ENCODE results near the gene ALOX15B. TPM values are rescaled to one million over a fixed set of nuclear protein-coding genes. Genes with fewer than 3 reads are reported as not detected.

ALOX15B gene
- total and polyA plus RNA-seq, 2 donors from 2014 or later: 0.15 to 8.0 TPM

DNA sequence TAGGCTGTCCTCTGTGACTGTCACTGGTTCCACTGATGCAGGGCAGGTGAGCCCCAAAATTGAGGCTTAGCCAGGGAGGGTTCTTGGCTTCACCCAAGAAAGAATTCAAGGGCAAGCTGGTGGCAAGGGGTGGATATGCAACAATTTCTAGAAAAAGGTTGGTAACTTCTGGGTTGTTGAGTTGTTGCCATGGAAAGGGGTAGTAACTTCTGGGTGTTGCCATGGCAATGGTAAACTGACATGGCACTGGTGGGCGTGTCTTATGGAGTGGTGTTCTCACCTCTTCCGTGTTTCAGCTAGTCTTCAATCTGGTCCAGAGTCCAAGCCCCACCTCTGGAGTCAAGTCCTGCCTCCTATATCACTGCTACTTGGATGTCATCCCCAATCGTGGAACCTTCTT is 45.9 kb upstream of the ALOX15B start:
- peaks cover 0 to 3% (median 0%) of the 10 kb centered on the region in 3 donors for H3K4me1 ChIP-seq (ENCODE audit: control insufficient read depth in 2 of 3, insufficient read depth in 2 of 3, low read depth in 1 of 3, low read length in 3 of 3)
- DNase-seq: peak in 1 of 5 donors; percentile 10
- H3K36me3 ChIP-seq (ENCODE audit: control insufficient read depth in 2 of 3, insufficient read depth in 3 of 3, low read length in 3 of 3): no peaks in the 10 kb centered on the region
- H3K27ac ChIP-seq (ENCODE audit: low read depth in 2 of 2, low read length in 2 of 2): no peak overlapping the region
- TF ChIP-seq, protein P1, sequence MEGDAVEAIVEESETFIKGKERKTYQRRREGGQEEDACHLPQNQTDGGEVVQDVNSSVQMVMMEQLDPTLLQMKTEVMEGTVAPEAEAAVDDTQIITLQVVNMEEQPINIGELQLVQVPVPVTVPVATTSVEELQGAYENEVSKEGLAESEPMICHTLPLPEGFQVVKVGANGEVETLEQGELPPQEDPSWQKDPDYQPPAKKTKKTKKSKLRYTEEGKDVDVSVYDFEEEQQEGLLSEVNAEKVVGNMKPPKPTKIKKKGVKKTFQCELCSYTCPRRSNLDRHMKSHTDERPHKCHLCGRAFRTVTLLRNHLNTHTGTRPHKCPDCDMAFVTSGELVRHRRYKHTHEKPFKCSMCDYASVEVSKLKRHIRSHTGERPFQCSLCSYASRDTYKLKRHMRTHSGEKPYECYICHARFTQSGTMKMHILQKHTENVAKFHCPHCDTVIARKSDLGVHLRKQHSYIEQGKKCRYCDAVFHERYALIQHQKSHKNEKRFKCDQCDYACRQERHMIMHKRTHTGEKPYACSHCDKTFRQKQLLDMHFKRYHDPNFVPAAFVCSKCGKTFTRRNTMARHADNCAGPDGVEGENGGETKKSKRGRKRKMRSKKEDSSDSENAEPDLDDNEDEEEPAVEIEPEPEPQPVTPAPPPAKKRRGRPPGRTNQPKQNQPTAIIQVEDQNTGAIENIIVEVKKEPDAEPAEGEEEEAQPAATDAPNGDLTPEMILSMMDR (IDR thresholded peaks at IDR 0.05; ENCODE audit: borderline replicate concordance, extremely low read depth, insufficient read depth): no peak
- intact Hi-C loops (cut with DNase I): no loop called here
- H3K27me3 ChIP-seq (ENCODE audit: control insufficient read depth, insufficient read depth, low read length): no peaks in the 10 kb centered on the region
- no peak overlapping the region for H3K4me3 ChIP-seq (ENCODE audit: low read length in 3 of 3)
- FAIRE-seq: no peak
- H3K9ac ChIP-seq (ENCODE audit: low read length in 3 of 3): no peak overlapping the region
- H3K9me3 ChIP-seq (ENCODE audit: control insufficient read depth in 2 of 3, insufficient read depth in 1 of 3, low read length in 3 of 3): no peaks in the 10 kb centered on the region

DNA sequence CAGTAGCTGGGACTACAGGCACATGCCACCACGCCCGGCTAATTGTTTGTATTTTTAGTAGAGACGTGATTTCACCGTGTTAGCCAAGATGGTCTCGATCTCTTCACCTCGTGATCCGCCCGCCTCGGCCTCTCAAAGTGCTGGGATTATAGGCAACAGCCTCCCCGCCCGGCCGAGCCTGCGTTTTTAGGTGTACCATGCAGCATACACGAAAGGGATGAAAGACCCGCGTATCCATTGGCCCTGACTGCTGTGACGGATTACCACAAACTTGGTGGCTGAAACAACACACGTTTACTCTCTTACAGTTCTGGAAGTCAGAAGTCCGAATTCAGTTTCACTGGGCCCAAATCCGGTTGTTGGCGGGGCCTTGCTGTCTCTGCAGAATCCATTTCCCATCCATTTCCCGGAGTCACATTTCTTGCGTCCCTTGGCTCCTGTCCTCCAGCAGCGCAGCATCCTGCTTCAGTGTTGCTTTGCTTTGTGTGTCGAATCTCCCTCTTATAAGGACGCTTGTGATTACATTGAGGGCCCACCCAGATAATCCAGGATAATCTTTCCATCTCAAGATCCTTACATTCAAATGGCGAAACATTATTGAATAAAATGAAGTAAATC is 44.8 kb upstream of the ALOX15B start:
- intact Hi-C loops (cut with DNase I): no loop called here
- FAIRE-seq: no peak
- no peak overlapping the region for H3K27ac ChIP-seq (ENCODE audit: low read depth in 2 of 2, low read length in 2 of 2)
- H3K27me3 ChIP-seq (ENCODE audit: control insufficient read depth, insufficient read depth, low read length): no peaks in the 10 kb centered on the region
- peak in 1 of 5 donors; percentile 39 for DNase-seq
- H3K9me3 ChIP-seq (ENCODE audit: control insufficient read depth in 2 of 3, insufficient read depth in 1 of 3, low read length in 3 of 3): no peaks in the 10 kb centered on the region
- no peak overlapping the region for H3K4me3 ChIP-seq (ENCODE audit: low read length in 3 of 3)
- H3K4me1 ChIP-seq (ENCODE audit: control insufficient read depth in 2 of 3, insufficient read depth in 2 of 3, low read depth in 1 of 3, low read length in 3 of 3): peaks cover 0 to 3% (median 0%) of the 10 kb centered on the region in 3 donors
- no peak overlapping the region for H3K9ac ChIP-seq (ENCODE audit: low read length in 3 of 3)
- TF ChIP-seq, protein P1 (IDR thresholded peaks at IDR 0.05; ENCODE audit: borderline replicate concordance, extremely low read depth, insufficient read depth): no peak
- H3K36me3 ChIP-seq (ENCODE audit: control insufficient read depth in 2 of 3, insufficient read depth in 3 of 3, low read length in 3 of 3): no peaks in the 10 kb centered on the region

DNA sequence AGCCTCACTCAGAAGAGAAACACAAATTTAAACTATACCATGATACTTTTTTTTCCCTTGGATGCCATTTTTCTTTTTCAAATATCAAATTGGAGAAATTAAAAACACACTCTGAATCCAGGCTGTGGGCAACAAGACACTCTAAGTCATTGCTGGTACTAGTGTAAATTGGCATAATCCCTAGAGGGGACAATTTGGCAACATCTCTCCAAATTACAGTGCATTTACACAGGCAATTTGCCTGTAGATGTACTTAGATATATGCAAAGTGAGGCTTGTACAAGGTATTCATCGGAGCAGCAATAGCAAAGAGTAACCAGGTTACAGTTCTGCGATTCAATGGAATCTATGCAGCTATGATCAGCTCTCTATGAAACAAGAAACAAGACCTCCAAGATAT is 43.1 kb upstream of the ALOX15B start:
- H3K9me3 ChIP-seq (ENCODE audit: control insufficient read depth in 2 of 3, insufficient read depth in 1 of 3, low read length in 3 of 3): no peaks in the 10 kb centered on the region
- H3K4me3 ChIP-seq (ENCODE audit: low read length in 3 of 3): no peak overlapping the region
- TF ChIP-seq, protein P1 (IDR thresholded peaks at IDR 0.05; ENCODE audit: borderline replicate concordance, extremely low read depth, insufficient read depth): no peak
- H3K9ac ChIP-seq (ENCODE audit: low read length in 3 of 3): no peak overlapping the region
- H3K27ac ChIP-seq (ENCODE audit: low read depth in 2 of 2, low read length in 2 of 2): no peak overlapping the region
- no peaks in the 10 kb centered on the region for H3K4me1 ChIP-seq (ENCODE audit: control insufficient read depth in 2 of 3, insufficient read depth in 2 of 3, low read depth in 1 of 3, low read length in 3 of 3)
- FAIRE-seq (no peak), DNase-seq (no peak)
- H3K27me3 ChIP-seq (ENCODE audit: control insufficient read depth, insufficient read depth, low read length): peaks cover 5% of the 10 kb centered on the region
- no peaks in the 10 kb centered on the region for H3K36me3 ChIP-seq (ENCODE audit: control insufficient read depth in 2 of 3, insufficient read depth in 3 of 3, low read length in 3 of 3)
- intact Hi-C loops (cut with DNase I): no loop called here

DNA sequence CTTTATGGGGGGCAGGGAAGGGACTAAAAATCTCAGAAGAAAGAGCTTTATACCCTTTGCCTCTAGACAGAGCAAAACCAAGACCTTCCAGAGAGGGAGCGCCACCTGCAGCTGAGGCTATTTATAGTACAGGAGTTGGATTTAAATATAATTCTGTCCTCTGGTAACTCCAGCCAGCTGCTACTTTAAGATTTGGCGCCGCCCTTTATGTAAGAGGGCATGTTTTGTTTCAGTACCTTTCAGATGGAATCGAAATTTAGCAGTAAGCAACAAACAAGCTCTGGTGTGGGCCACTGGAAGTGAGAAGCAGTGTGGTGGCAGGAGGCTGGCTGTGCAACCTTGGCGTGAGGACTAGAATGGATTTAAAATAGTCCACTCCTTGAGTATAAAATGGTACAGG is 41.7 kb upstream of the ALOX15B start:
- H3K4me3 ChIP-seq (ENCODE audit: low read length in 3 of 3): no peak overlapping the region
- DNase-seq (peak in 2 of 5 donors; percentile 5 to 58), FAIRE-seq (no peak)
- peaks cover 16% of the 10 kb centered on the region for H3K27me3 ChIP-seq (ENCODE audit: control insufficient read depth, insufficient read depth, low read length)
- H3K4me1 ChIP-seq (ENCODE audit: control insufficient read depth in 2 of 3, insufficient read depth in 2 of 3, low read depth in 1 of 3, low read length in 3 of 3): peaks cover 0 to 2% (median 0%) of the 10 kb centered on the region in 3 donors
- no peaks in the 10 kb centered on the region for H3K36me3 ChIP-seq (ENCODE audit: control insufficient read depth in 2 of 3, insufficient read depth in 3 of 3, low read length in 3 of 3)
- intact Hi-C loops (cut with DNase I): no loop called here
- no peaks in the 10 kb centered on the region for H3K9me3 ChIP-seq (ENCODE audit: control insufficient read depth in 2 of 3, insufficient read depth in 1 of 3, low read length in 3 of 3)
- no peak overlapping the region for H3K27ac ChIP-seq (ENCODE audit: low read depth in 2 of 2, low read length in 2 of 2)
- H3K9ac ChIP-seq (ENCODE audit: low read length in 3 of 3): no peak overlapping the region
- TF ChIP-seq, protein P1 (IDR thresholded peaks at IDR 0.05; ENCODE audit: borderline replicate concordance, extremely low read depth, insufficient read depth): no peak
